Esophagus muscularis mucosa (tissue), 4 donors: ENCODE measurements around the gene RCAN1.

Experiments
- EP300 ChIP-seq: sonication (generic); formaldehyde crosslinking; IDR thresholded peaks from one replicate; pipeline ENCODE4 v1.6.1; 2017; ENCODE audit warnings: antibody characterized with exemption
- POLR2A ChIP-seq: fragments of 450-650 bp; IDR thresholded peaks from one replicate; pipeline ENCODE4 v1.6.1; 2017; ENCODE audit warnings: antibody characterized with exemption, moderate library complexity, mild to moderate bottlenecking, low read depth
- POLR2AphosphoS5 ChIP-seq, 2 donors: sonication (generic); formaldehyde crosslinking; IDR thresholded peaks; one replicate each; pipeline ENCODE4 v1.6.1; 2017; ENCODE audit warnings: antibody characterized with exemption in 2 of 2
- TF ChIP-seq, protein P1 (sequence below), 3 experiments: fragments of 200-600 bp in 2 of 3; fragments of 450-650 bp in 1 of 3; sonication (generic) in 2 of 3; IDR thresholded peaks; one replicate each; pipeline ENCODE4 v1.5.1; 2017 to 2019; ENCODE audit warnings: antibody characterized with exemption in 3 of 3, mild to moderate bottlenecking in 2 of 3, moderate library complexity in 1 of 3

DNA sequence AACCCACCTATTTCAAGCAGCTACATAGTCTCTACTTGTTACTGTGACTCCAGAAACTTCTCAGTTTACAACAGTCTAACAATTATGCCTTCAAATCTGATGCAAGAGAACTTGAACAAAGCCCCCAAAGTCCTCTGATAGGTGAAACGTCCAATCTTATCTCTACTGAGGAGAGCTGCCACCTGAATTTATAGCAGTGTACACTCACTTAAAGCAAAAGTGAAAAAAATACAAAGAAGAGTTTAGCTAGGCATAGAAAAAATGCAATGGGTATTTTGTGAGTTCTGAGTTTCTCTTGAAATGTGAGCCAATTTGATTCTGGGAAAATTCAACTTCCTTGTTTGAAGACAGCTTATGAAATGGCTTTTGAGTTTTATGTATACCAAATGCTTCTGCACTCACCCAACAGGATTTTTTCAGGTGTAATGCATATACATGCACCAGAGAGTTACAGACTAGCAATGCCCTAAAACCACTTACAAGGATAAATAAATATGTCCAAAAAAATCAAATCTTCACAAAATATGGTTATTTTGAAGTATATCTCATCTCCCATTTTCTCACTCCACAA is 36.0 kb upstream of the RCAN1 start:
- TF ChIP-seq, protein P1, sequence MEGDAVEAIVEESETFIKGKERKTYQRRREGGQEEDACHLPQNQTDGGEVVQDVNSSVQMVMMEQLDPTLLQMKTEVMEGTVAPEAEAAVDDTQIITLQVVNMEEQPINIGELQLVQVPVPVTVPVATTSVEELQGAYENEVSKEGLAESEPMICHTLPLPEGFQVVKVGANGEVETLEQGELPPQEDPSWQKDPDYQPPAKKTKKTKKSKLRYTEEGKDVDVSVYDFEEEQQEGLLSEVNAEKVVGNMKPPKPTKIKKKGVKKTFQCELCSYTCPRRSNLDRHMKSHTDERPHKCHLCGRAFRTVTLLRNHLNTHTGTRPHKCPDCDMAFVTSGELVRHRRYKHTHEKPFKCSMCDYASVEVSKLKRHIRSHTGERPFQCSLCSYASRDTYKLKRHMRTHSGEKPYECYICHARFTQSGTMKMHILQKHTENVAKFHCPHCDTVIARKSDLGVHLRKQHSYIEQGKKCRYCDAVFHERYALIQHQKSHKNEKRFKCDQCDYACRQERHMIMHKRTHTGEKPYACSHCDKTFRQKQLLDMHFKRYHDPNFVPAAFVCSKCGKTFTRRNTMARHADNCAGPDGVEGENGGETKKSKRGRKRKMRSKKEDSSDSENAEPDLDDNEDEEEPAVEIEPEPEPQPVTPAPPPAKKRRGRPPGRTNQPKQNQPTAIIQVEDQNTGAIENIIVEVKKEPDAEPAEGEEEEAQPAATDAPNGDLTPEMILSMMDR (IDR thresholded peaks at IDR 0.05), result no peak
- TF ChIP-seq EP300, result no peak
- no peak for TF ChIP-seq POLR2A
- no peak for TF ChIP-seq POLR2AphosphoS5 (IDR thresholded peaks at IDR 0.05)
